ENCODE measurements around the gene ARHGEF16. TPM values are rescaled to one million over a fixed set of nuclear protein-coding genes. Genes with fewer than 3 reads are reported as not detected.

ARHGEF16 gene
- total and polyA plus RNA-seq, 2 donors from 2014 or later = 15.5 to 39.3 TPM

DNA sequence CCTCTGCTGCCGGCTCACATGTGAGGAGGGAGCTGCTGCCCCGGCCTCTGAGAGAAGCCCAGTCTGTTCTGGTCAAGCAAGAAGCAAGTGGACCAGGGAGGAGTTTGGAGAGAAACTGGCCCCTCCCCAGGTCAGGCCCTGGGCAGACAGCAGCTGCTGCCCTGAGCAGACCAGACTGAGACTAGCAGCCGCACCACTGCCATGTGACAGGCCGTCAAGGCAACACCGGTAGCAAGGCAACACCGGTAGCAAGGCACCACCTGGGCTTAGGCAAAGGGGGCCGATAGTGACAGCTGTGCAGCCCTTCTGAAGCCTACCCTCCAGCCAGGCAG lies 50.3 kb downstream of the ARHGEF16 start:
- Histone ChIP-seq H3K9me3 (ENCODE audit: control insufficient read depth in 2 of 3, insufficient read depth in 1 of 3, low read length in 3 of 3) (no peaks in the 10 kb centered on the region), H3K27me3 (ENCODE audit: control insufficient read depth, insufficient read depth, low read length) (no peaks in the 10 kb centered on the region), H3K27ac (ENCODE audit: low read depth in 2 of 2, low read length in 2 of 2) (no peak overlapping the region), H3K9ac (ENCODE audit: low read length in 3 of 3) (no peak overlapping the region), H3K4me1 (ENCODE audit: control insufficient read depth in 2 of 3, insufficient read depth in 2 of 3, low read depth in 1 of 3, low read length in 3 of 3) (no peaks in the 10 kb centered on the region), H3K36me3 (ENCODE audit: control insufficient read depth in 2 of 3, insufficient read depth in 3 of 3, low read length in 3 of 3) (no peaks in the 10 kb centered on the region), H3K4me3 (ENCODE audit: low read length in 3 of 3) (no peak overlapping the region)
- TF ChIP-seq, protein P1, sequence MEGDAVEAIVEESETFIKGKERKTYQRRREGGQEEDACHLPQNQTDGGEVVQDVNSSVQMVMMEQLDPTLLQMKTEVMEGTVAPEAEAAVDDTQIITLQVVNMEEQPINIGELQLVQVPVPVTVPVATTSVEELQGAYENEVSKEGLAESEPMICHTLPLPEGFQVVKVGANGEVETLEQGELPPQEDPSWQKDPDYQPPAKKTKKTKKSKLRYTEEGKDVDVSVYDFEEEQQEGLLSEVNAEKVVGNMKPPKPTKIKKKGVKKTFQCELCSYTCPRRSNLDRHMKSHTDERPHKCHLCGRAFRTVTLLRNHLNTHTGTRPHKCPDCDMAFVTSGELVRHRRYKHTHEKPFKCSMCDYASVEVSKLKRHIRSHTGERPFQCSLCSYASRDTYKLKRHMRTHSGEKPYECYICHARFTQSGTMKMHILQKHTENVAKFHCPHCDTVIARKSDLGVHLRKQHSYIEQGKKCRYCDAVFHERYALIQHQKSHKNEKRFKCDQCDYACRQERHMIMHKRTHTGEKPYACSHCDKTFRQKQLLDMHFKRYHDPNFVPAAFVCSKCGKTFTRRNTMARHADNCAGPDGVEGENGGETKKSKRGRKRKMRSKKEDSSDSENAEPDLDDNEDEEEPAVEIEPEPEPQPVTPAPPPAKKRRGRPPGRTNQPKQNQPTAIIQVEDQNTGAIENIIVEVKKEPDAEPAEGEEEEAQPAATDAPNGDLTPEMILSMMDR (IDR thresholded peaks at IDR 0.05; ENCODE audit: borderline replicate concordance, extremely low read depth, insufficient read depth) = no peak
- FAIRE-seq (no peak), DNase-seq (no peak)
- intact Hi-C loops (cut with DNase I) = no loop called here

DNA sequence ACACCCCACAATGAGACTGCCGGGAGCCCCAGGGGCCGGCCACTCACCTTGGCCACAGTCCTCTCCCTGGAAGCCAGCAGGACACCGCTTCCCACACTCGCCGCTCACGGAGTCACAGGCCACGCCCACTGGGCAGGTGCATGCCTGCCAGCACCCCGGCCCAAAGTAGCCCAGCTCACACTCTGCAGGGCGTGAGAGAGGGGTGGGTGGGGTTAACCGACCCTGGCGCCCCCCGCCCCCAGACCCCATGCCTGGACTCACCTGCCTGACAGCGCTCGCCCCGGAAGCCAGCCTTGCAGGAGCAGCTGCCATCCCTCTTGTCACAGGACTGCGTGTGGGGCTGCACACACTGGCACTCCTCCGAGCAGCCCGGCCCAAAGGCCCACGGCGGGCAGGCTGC lies 50.7 kb downstream of the ARHGEF16 start:
- Histone ChIP-seq H3K36me3 (ENCODE audit: control insufficient read depth in 2 of 3, insufficient read depth in 3 of 3, low read length in 3 of 3) (no peaks in the 10 kb centered on the region), H3K27me3 (ENCODE audit: control insufficient read depth, insufficient read depth, low read length) (no peaks in the 10 kb centered on the region), H3K4me1 (ENCODE audit: control insufficient read depth in 2 of 3, insufficient read depth in 2 of 3, low read depth in 1 of 3, low read length in 3 of 3) (no peaks in the 10 kb centered on the region), H3K4me3 (ENCODE audit: low read length in 3 of 3) (no peak overlapping the region), H3K9ac (ENCODE audit: low read length in 3 of 3) (no peak overlapping the region), H3K9me3 (ENCODE audit: control insufficient read depth in 2 of 3, insufficient read depth in 1 of 3, low read length in 3 of 3) (no peaks in the 10 kb centered on the region), H3K27ac (ENCODE audit: low read depth in 2 of 2, low read length in 2 of 2) (no peak overlapping the region)
- DNase-seq (no peak), FAIRE-seq (no peak)
- intact Hi-C loops (cut with DNase I) = no loop called here
- TF ChIP-seq, protein P1 (IDR thresholded peaks at IDR 0.05; ENCODE audit: borderline replicate concordance, extremely low read depth, insufficient read depth) = no peak

DNA sequence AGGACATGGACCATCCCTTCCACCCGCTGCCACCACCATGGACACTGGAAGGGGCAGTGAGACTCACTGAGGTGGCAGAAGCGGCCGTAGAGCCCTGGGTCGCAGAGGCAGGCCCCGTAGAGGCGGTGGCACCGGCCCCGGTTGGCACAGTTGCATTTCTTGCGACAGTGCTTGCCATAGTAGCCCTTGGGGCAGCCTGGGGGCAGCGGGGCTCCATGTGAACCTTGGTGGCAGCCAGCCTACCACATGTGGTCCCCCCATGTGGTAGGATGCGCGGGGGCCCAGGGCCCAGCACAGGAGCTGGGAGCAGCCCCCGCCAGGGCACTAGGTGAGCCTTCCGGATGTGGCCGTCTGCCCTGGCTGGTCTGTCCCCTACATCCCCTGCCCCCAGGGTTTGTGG lies 51.6 kb downstream of the ARHGEF16 start:
- Histone ChIP-seq H3K4me3 (ENCODE audit: low read length in 3 of 3) (no peak overlapping the region), H3K36me3 (ENCODE audit: control insufficient read depth in 2 of 3, insufficient read depth in 3 of 3, low read length in 3 of 3) (no peaks in the 10 kb centered on the region), H3K9ac (ENCODE audit: low read length in 3 of 3) (no peak overlapping the region), H3K27ac (ENCODE audit: low read depth in 2 of 2, low read length in 2 of 2) (no peak overlapping the region), H3K4me1 (ENCODE audit: control insufficient read depth in 2 of 3, insufficient read depth in 2 of 3, low read depth in 1 of 3, low read length in 3 of 3) (no peaks in the 10 kb centered on the region), H3K27me3 (ENCODE audit: control insufficient read depth, insufficient read depth, low read length) (no peaks in the 10 kb centered on the region), H3K9me3 (ENCODE audit: control insufficient read depth in 2 of 3, insufficient read depth in 1 of 3, low read length in 3 of 3) (no peaks in the 10 kb centered on the region)
- DNase-seq (no peak), FAIRE-seq (no peak)
- intact Hi-C loops (cut with DNase I) = no loop called here
- TF ChIP-seq, protein P1 (IDR thresholded peaks at IDR 0.05; ENCODE audit: borderline replicate concordance, extremely low read depth, insufficient read depth) = no peak

DNA sequence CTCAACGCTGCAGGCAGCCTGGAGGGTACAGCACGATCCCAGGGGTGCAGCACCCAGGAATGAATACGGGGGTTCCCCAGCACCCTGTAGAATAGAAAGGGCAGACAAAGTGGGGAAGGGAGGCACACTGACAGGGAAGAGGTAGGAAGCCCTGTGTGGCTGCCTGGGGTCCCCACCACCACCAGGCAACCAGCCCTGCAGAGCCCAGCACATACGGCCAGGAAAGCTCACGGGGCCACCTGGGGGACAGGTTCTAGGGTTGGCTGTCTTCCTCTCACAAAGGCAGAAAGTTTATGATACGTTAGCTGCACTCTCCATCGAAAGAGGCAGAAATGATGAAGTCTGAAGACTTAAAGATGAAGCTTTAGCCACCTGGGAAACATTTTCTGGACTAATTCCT lies 52.5 kb downstream of the ARHGEF16 start:
- intact Hi-C loops (cut with DNase I) = no loop called here
- Histone ChIP-seq H3K27ac (ENCODE audit: low read depth in 2 of 2, low read length in 2 of 2) (no peak overlapping the region), H3K9ac (ENCODE audit: low read length in 3 of 3) (no peak overlapping the region), H3K9me3 (ENCODE audit: control insufficient read depth in 2 of 3, insufficient read depth in 1 of 3, low read length in 3 of 3) (no peaks in the 10 kb centered on the region), H3K4me1 (ENCODE audit: control insufficient read depth in 2 of 3, insufficient read depth in 2 of 3, low read depth in 1 of 3, low read length in 3 of 3) (no peaks in the 10 kb centered on the region), H3K4me3 (ENCODE audit: low read length in 3 of 3) (no peak overlapping the region), H3K27me3 (ENCODE audit: control insufficient read depth, insufficient read depth, low read length) (no peaks in the 10 kb centered on the region), H3K36me3 (ENCODE audit: control insufficient read depth in 2 of 3, insufficient read depth in 3 of 3, low read length in 3 of 3) (no peaks in the 10 kb centered on the region)
- FAIRE-seq (no peak), DNase-seq (no peak)
- TF ChIP-seq, protein P1 (IDR thresholded peaks at IDR 0.05; ENCODE audit: borderline replicate concordance, extremely low read depth, insufficient read depth) = no peak
